Measurements from ENCODE around the gene SPPL2B. TPM values are rescaled to one million over a fixed set of nuclear protein-coding genes. Genes with fewer than 3 reads are reported as not detected.

SPPL2B gene
- total RNA-seq, 2 donors from 2014 or later = 75.8 to 202 TPM

DNA sequence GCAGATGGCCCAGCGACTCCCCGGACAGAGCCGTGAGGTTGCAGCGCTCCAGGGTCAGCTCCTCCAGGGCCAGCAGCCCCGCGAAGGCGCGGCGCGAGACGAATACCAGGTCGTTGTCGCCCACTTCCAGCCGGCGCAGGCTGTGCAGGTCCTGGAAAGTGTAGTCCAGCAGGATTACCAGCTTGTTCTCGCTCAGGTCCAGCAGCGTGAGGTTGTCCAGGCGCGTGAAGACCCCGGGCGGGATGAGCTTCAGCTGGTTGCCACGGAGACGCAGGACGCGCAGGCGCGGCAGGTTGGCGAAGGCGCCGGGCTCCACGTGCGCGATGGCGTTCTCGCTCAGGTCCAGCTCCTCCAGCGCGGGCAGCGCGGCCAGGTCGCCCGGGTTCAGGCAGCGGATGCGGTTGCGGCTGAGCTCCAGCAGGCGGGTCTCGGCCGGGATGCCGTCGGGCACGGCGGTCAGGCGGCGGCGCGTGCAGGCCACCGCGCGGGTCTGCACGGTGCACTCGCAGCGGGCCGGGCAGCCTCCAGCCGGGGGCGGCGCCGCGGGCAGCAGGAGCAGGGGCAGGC, 37.2 kb upstream of the SPPL2B start:
- no peak overlapping the region for H3K4me3 ChIP-seq

DNA sequence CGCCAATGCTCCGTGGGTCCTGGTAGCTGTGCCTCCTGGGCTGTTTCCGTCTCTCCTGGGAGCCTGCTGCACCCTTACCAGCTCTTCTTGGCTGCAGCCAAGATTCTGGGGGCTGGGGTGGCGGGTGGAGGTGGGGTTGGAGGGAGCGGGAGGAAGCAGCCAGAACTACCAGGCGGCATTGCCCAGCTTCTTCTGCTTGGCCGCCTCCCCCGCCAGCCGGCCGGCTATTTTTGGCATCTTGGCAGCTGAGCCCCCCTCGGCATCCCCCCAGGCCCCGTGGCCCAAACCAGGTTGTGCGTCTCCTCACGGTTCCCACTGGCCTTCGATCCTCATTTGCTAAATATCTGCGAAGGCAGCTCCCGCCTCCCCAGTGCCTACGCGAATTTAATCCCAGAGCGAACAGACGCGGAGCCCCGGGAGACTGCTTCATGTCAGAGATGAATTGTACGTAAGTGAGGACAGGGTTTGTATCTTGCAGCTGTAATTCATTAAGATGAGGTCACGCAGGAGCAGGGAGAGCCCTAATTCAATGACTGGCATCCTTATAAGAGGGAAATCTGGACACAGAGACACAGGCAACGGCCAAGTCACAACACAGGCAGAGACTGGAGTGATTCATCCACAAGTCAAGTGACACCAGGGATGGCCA, 33.7 kb upstream of the SPPL2B start:
- intact Hi-C loops (cut with DNase I) = no loop called here

More for the DNA sequence above, 37.2 kb upstream of the SPPL2B start:
- Histone ChIP-seq H3K27me3 (peaks cover 5 to 39% of the 10 kb centered on the region in 2 donors), H3K4me1 (peaks cover 26% of the 10 kb centered on the region), H3K36me3 (replicated peaks in 1 of 2; ENCODE audit: insufficient read depth in 1 of 2, low read depth in 2 of 2) (no peaks in the 10 kb centered on the region), H3K9me3 (no peaks in the 10 kb centered on the region), H3K27ac (no peak overlapping the region)
- intact Hi-C loops (cut with DNase I) = no loop called here
- DNase-seq (no peak), ATAC-seq (no peak)
- 14% methylated on average over 61 of the region's 67 CpGs; no CpG with 5 or more reads in 1 of the 2 donors for WGBS, 2 donors
- no peak for TF ChIP-seq POLR2A (IDR thresholded peaks at IDR 0.05)
- TF ChIP-seq, protein P1, sequence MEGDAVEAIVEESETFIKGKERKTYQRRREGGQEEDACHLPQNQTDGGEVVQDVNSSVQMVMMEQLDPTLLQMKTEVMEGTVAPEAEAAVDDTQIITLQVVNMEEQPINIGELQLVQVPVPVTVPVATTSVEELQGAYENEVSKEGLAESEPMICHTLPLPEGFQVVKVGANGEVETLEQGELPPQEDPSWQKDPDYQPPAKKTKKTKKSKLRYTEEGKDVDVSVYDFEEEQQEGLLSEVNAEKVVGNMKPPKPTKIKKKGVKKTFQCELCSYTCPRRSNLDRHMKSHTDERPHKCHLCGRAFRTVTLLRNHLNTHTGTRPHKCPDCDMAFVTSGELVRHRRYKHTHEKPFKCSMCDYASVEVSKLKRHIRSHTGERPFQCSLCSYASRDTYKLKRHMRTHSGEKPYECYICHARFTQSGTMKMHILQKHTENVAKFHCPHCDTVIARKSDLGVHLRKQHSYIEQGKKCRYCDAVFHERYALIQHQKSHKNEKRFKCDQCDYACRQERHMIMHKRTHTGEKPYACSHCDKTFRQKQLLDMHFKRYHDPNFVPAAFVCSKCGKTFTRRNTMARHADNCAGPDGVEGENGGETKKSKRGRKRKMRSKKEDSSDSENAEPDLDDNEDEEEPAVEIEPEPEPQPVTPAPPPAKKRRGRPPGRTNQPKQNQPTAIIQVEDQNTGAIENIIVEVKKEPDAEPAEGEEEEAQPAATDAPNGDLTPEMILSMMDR (IDR thresholded peaks at IDR 0.05) = no peak

DNA sequence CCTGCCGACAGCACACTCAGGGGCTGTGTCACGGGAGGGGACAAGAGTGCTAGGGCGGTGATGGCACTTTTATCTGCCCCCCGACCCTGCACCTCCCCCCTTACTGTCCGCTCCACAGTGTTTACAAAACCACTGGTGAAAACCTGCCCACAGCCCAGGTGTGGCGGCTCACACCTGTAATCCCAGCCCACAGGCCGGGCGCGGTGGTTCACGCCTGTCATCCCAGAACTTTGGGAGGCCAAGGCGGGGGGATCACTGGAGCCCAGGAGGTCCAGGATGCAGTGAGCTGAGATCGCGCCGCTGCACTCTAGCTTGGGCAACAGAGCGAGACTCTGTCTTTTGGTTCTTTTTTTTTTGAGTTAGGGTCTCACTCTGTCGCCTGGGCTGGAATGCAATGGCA, 32.3 kb upstream of the SPPL2B start:
- H3K36me3 ChIP-seq (replicated peaks in 1 of 2; ENCODE audit: insufficient read depth in 1 of 2, low read depth in 2 of 2) = no peaks in the 10 kb centered on the region
- DNase-seq (no peak), ATAC-seq (no peak)
- no peak for TF ChIP-seq POLR2A (IDR thresholded peaks at IDR 0.05)
- TF ChIP-seq, protein P1 (IDR thresholded peaks at IDR 0.05) = no peak
- H3K27ac ChIP-seq = no peak overlapping the region
- intact Hi-C loops (cut with DNase I) = no loop called here
- WGBS, 2 donors = 78 to 84% methylated on average over 8 to 16 of the region's 16 CpGs
- no peaks in the 10 kb centered on the region for H3K9me3 ChIP-seq
- peaks cover 4 to 14% of the 10 kb centered on the region in 2 donors for H3K27me3 ChIP-seq
- no peak overlapping the region for H3K4me3 ChIP-seq
- H3K4me1 ChIP-seq = peaks cover 7% of the 10 kb centered on the region

More for the DNA sequence above, 33.7 kb upstream of the SPPL2B start:
- peaks cover 20% of the 10 kb centered on the region for H3K4me1 ChIP-seq
- no peak for DNase-seq
- no peak overlapping the region for H3K4me3 ChIP-seq
- H3K9me3 ChIP-seq = no peaks in the 10 kb centered on the region
- 37% methylated on average over 18 to 26 of the region's 26 CpGs for WGBS, 2 donors
- peak; percentile 15 for ATAC-seq
- peaks cover 5 to 26% of the 10 kb centered on the region in 2 donors for H3K27me3 ChIP-seq
- H3K27ac ChIP-seq = no peak overlapping the region
- no peak for TF ChIP-seq POLR2A (IDR thresholded peaks at IDR 0.05)
- TF ChIP-seq, protein P1 (IDR thresholded peaks at IDR 0.05) = no peak
- H3K36me3 ChIP-seq (replicated peaks in 1 of 2; ENCODE audit: insufficient read depth in 1 of 2, low read depth in 2 of 2) = no peaks in the 10 kb centered on the region

DNA sequence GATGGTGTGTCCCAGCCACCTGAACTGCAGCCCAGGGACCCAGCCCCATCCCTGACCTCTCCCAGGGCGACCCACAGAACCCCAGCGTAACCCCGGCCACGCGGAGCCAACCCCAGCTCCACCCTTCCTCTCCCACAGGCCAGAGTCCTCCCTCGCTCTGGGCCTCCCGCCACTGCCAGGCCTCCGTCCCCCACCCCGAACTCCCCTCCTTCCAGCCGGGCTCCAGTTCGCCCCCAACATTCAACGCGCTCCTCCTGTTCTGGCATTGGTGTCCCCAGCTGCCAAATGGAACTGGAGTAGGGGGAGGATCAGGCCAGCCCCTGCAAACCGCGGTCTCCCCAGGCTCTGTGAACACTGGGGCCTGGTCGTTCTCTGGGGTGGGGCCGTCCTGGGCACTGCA, 28.0 kb upstream of the SPPL2B start:
- intact Hi-C loops (cut with DNase I) = no loop called here
- Histone ChIP-seq H3K9me3 (no peaks in the 10 kb centered on the region), H3K4me1 (peaks cover 9% of the 10 kb centered on the region), H3K27me3 (peaks cover 0 to 4% of the 10 kb centered on the region in 2 donors), H3K27ac (no peak overlapping the region), H3K4me3 (no peak overlapping the region), H3K36me3 (replicated peaks in 1 of 2; ENCODE audit: insufficient read depth in 1 of 2, low read depth in 2 of 2) (no peaks in the 10 kb centered on the region)
- TF ChIP-seq POLR2A (IDR thresholded peaks at IDR 0.05) = no peak
- TF ChIP-seq, protein P1 (IDR thresholded peaks at IDR 0.05) = no peak
- 77 to 78% methylated on average over 17 of the region's 17 CpGs for WGBS, 2 donors
- DNase-seq = no peak
- ATAC-seq = no peak

Data from body of pancreas (tissue), 4 donors.